GM23338 (cell line): Measurements from ENCODE around the gene NFYA. TPM values are rescaled to one million over a fixed set of nuclear protein-coding genes. Genes with fewer than 3 reads are reported as not detected.

Source experiments
- ATAC-seq: fragments of 200-7000 bp; cut with Tn5 transposase; 3 replicates; pipeline ENCODE4 v1.9.1; 2020
- DNase-seq: peaks from one replicate; pipeline ENCODE4 v3.0.0-alpha.2; 2015; ENCODE audit warnings: low spot score
- H2AFZ ChIP-seq: fragments of 200-600 bp; sonication (generic); 2 replicates; pipeline ENCODE4 v1.8.0; 2016; ENCODE audit warnings: antibody characterized with exemption, mild to moderate bottlenecking, moderate library complexity
- H3F3A ChIP-seq: fragments of 200-600 bp; sonication (generic); replicated peaks from 2 replicates; pipeline ENCODE4 v1.8.0; 2017; ENCODE audit warnings: antibody characterized with exemption, mixed run types, low read depth
- H3K27ac ChIP-seq: fragments of 200-600 bp; sonication (generic); 2 replicates; pipeline ENCODE4 v1.6.1; 2016; ENCODE audit warnings: low read depth
- H3K27me3 ChIP-seq: fragments of 200-600 bp; sonication (generic); 2 replicates; pipeline ENCODE4 v1.8.0; 2016; ENCODE audit warnings: mild to moderate bottlenecking, mixed run types, moderate library complexity; ENCODE audit not compliant: insufficient read depth
- H3K36me3 ChIP-seq: fragments of 200-600 bp; sonication (generic); 2 replicates; pipeline ENCODE4 v1.8.0; 2016; ENCODE audit warnings: mild to moderate bottlenecking; ENCODE audit not compliant: insufficient read depth
- H3K4me1 ChIP-seq: fragments of 200-600 bp; sonication (generic); 2 replicates; pipeline ENCODE4 v1.8.0; 2016; ENCODE audit warnings: mild to moderate bottlenecking, moderate library complexity; ENCODE audit not compliant: insufficient read depth
- H3K4me2 ChIP-seq: fragments of 200-600 bp; sonication (generic); 2 replicates; pipeline ENCODE4 v1.7.1; 2017; ENCODE audit warnings: mixed run types
- H3K4me3 ChIP-seq: fragments of 200-600 bp; sonication (generic); 2 replicates; pipeline ENCODE4 v1.6.1; 2016; ENCODE audit warnings: mixed run types
- H3K79me2 ChIP-seq: fragments of 200-600 bp; sonication (generic); replicated peaks from 2 replicates; pipeline ENCODE4 v1.8.0; 2017; ENCODE audit warnings: mild to moderate bottlenecking; ENCODE audit not compliant: insufficient read depth
- H3K9me2 ChIP-seq: fragments of 200-600 bp; sonication (generic); 2 replicates; pipeline ENCODE4 v1.8.0; 2017; ENCODE audit not compliant: insufficient read depth
- H4K20me1 ChIP-seq: fragments of 200-600 bp; sonication (generic); replicated peaks from 2 replicates; pipeline ENCODE4 v1.8.0; 2017; ENCODE audit warnings: mild to moderate bottlenecking; ENCODE audit not compliant: insufficient read depth
- H3K27ac Mint-ChIP-seq: 2 replicates; pipeline ENCODE4 v1.8.0; 2020; ENCODE audit warnings: inconsistent platforms, mild to moderate bottlenecking, moderate library complexity, mixed read lengths
- H3K27me3 Mint-ChIP-seq: 3 replicates; pipeline ENCODE4 v1.8.0; 2022; ENCODE audit warnings: low read depth, mild to moderate bottlenecking, moderate library complexity, mixed read lengths, inconsistent platforms; ENCODE audit not compliant: insufficient read depth, poor library complexity
- H3K36me3 Mint-ChIP-seq: 3 replicates; pipeline ENCODE4 v1.8.0; 2021; ENCODE audit warnings: low read depth, mild to moderate bottlenecking, inconsistent platforms, moderate library complexity, mixed read lengths
- H3K4me1 Mint-ChIP-seq: 3 replicates; pipeline ENCODE4 v1.8.0; 2020; ENCODE audit warnings: mild to moderate bottlenecking, inconsistent platforms, mixed read lengths
- H3K4me3 Mint-ChIP-seq: 3 replicates; pipeline ENCODE4 v1.8.0; 2021; ENCODE audit warnings: moderate library complexity, mild to moderate bottlenecking, inconsistent platforms, mixed read lengths
- H3K9me3 Mint-ChIP-seq: 3 replicates; pipeline ENCODE4 v1.8.0; 2020; ENCODE audit warnings: moderate library complexity, mild to moderate bottlenecking, inconsistent platforms, mixed read lengths
- CREB1 ChIP-seq: fragments of 250-450 bp; sonication (Bioruptor Pico); IDR thresholded peaks from 2 replicates; pipeline ENCODE4 v1.5.0; 2020; ENCODE audit warnings: low read depth, mild to moderate bottlenecking, moderate library complexity
- NANOG ChIP-seq: IDR thresholded peaks from 2 replicates; pipeline ENCODE4 v1.6.1; 2016; ENCODE audit warnings: antibody characterized with exemption, borderline replicate concordance
- POLR2AphosphoS5 ChIP-seq: IDR thresholded peaks from 2 replicates; pipeline ENCODE4 v1.6.1; 2016; ENCODE audit warnings: antibody characterized with exemption, low read depth
- STAT1 ChIP-seq: IDR thresholded peaks from one replicate; pipeline ENCODE4 v1.6.1; 2016; ENCODE audit warnings: antibody characterized with exemption; ENCODE audit not compliant: unreplicated experiment
- ZNF114 ChIP-seq: fragments of 250-450 bp; sonication (Bioruptor Pico); IDR thresholded peaks from 2 replicates; pipeline ENCODE4 v1.5.0; 2020; ENCODE audit warnings: mild to moderate bottlenecking, moderate library complexity
- polyA plus RNA-seq: library from polyadenylated mRNA; unstranded; fragments of >200 nt; fragmentation: Nextera tagmentation; extraction: Ambion mirVana; gene quantifications from 2 replicates; pipeline ENCODE4 v1.2.1, GENCODE V29; 2016
- total RNA-seq: library from RNA; depleted of rRNA; stranded (reverse); fragments of >200 nt; shearing (Covaris generic); gene quantifications from 2 replicates; pipeline ENCODE4 v1.2.3, GENCODE V29; 2014
- TF ChIP-seq, protein P1 (sequence below): fragments of 250-450 bp; sonication (Bioruptor Pico); IDR thresholded peaks from 2 replicates; pipeline ENCODE4 v1.5.0; 2020; ENCODE audit warnings: mild to moderate bottlenecking, moderate library complexity
- TF ChIP-seq, protein P2 (sequence below), 2 experiments: fragments of 200-600 bp in 1 of 2; sonication (generic) in 1 of 2; conservative IDR thresholded peaks; 2 replicates each; pipeline versions ENCODE4 v1.5.1 to v1.6.1; 2016 to 2017; ENCODE audit warnings: antibody characterized with exemption in 2 of 2, low read depth in 2 of 2, mild to moderate bottlenecking in 2 of 2, moderate library complexity in 1 of 2
- TF ChIP-seq, protein P3 (sequence below): IDR thresholded peaks from one replicate; pipeline ENCODE4 v1.6.1; 2018; ENCODE audit warnings: antibody characterized with exemption; ENCODE audit not compliant: unreplicated experiment

NFYA gene
- total and polyA plus RNA-seq, 2 experiments from 2014 or later: 10.8 to 39.1 TPM

DNA sequence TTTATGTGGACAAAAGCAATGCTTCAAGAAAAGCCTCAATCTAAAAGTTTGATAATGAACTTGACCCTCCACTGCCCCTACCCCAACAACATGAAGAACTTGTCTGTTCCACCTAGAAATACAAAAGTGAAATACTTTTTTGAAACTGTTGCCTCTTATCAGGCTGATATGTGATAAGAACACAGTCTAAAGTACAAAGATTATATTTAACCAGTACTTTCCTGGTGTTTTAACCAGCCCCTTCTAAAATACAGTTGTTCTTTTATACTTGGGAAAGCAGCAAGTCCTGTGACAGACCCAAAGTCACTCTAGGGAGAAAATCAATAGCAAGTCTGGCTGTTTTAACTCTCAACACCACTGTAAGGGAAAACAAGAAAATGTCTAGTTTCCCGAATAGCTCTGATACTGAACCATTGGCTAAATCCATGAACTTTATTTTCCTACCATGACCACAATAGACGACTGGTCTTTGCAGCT lies 7.2 kb upstream of the NFYA start (continued):
- TF ChIP-seq ZNF114 (CRISPR knock-in tag) (no peak), NANOG (no peak), POLR2AphosphoS5 (no peak), CREB1 (CRISPR knock-in tag) (no peak), STAT1 (no peak)
- TF ChIP-seq, protein P1, sequence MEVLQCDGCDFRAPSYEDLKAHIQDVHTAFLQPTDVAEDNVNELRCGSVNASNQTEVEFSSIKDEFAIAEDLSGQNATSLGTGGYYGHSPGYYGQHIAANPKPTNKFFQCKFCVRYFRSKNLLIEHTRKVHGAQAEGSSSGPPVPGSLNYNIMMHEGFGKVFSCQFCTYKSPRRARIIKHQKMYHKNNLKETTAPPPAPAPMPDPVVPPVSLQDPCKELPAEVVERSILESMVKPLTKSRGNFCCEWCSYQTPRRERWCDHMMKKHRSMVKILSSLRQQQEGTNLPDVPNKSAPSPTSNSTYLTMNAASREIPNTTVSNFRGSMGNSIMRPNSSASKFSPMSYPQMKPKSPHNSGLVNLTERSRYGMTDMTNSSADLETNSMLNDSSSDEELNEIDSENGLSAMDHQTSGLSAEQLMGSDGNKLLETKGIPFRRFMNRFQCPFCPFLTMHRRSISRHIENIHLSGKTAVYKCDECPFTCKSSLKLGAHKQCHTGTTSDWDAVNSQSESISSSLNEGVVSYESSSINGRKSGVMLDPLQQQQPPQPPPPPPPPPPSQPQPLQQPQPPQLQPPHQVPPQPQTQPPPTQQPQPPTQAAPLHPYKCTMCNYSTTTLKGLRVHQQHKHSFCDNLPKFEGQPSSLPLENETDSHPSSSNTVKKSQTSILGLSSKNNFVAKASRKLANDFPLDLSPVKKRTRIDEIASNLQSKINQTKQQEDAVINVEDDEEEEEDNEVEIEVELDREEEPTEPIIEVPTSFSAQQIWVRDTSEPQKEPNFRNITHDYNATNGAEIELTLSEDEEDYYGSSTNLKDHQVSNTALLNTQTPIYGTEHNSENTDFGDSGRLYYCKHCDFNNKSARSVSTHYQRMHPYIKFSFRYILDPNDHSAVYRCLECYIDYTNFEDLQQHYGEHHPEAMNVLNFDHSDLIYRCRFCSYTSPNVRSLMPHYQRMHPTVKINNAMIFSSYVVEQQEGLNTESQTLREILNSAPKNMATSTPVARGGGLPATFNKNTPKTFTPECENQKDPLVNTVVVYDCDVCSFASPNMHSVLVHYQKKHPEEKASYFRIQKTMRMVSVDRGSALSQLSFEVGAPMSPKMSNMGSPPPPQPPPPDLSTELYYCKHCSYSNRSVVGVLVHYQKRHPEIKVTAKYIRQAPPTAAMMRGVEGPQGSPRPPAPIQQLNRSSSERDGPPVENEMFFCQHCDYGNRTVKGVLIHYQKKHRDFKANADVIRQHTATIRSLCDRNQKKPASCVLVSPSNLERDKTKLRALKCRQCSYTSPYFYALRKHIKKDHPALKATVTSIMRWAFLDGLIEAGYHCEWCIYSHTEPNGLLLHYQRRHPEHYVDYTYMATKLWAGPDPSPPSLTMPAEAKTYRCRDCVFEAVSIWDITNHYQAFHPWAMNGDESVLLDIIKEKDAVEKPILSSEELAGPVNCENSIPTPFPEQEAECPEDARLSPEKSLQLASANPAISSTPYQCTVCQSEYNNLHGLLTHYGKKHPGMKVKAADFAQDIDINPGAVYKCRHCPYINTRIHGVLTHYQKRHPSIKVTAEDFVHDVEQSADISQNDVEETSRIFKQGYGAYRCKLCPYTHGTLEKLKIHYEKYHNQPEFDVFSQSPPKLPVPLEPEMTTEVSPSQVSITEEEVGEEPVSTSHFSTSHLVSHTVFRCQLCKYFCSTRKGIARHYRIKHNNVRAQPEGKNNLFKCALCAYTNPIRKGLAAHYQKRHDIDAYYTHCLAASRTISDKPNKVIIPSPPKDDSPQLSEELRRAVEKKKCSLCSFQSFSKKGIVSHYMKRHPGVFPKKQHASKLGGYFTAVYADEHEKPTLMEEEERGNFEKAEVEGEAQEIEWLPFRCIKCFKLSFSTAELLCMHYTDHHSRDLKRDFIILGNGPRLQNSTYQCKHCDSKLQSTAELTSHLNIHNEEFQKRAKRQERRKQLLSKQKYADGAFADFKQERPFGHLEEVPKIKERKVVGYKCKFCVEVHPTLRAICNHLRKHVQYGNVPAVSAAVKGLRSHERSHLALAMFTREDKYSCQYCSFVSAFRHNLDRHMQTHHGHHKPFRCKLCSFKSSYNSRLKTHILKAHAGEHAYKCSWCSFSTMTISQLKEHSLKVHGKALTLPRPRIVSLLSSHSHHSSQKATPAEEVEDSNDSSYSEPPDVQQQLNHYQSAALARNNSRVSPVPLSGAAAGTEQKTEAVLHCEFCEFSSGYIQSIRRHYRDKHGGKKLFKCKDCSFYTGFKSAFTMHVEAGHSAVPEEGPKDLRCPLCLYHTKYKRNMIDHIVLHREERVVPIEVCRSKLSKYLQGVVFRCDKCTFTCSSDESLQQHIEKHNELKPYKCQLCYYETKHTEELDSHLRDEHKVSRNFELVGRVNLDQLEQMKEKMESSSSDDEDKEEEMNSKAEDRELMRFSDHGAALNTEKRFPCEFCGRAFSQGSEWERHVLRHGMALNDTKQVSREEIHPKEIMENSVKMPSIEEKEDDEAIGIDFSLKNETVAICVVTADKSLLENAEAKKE (CRISPR knock-in tag): no peak

DNA sequence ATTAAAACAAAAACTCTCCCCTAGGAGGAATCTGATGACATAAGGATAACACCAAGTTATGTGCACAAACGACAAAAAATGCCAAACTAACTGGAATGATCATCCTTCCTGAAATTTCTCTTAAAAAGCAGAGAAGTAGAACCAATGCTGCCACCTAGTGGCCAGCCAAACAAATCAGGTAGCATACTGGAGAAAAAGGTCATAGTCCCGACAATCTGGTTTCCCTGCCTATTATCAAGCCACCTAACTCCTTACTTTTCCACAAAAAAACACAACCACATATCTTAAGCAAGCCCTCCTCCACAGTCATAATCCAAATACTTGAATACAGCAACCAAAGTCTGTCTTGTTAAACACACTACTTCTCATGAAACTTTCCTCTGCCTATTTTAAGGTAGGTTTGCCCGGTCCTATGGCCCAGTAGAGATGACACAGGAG lies 5.9 kb upstream of the NFYA start:
- TF ChIP-seq, protein P2, sequence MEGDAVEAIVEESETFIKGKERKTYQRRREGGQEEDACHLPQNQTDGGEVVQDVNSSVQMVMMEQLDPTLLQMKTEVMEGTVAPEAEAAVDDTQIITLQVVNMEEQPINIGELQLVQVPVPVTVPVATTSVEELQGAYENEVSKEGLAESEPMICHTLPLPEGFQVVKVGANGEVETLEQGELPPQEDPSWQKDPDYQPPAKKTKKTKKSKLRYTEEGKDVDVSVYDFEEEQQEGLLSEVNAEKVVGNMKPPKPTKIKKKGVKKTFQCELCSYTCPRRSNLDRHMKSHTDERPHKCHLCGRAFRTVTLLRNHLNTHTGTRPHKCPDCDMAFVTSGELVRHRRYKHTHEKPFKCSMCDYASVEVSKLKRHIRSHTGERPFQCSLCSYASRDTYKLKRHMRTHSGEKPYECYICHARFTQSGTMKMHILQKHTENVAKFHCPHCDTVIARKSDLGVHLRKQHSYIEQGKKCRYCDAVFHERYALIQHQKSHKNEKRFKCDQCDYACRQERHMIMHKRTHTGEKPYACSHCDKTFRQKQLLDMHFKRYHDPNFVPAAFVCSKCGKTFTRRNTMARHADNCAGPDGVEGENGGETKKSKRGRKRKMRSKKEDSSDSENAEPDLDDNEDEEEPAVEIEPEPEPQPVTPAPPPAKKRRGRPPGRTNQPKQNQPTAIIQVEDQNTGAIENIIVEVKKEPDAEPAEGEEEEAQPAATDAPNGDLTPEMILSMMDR (conservative IDR thresholded peaks at IDR 0.05; ENCODE audit: low read depth in 2 of 2): peak; percentile 81 to 91
- TF ChIP-seq POLR2AphosphoS5: no peak
- TF ChIP-seq, protein P3, sequence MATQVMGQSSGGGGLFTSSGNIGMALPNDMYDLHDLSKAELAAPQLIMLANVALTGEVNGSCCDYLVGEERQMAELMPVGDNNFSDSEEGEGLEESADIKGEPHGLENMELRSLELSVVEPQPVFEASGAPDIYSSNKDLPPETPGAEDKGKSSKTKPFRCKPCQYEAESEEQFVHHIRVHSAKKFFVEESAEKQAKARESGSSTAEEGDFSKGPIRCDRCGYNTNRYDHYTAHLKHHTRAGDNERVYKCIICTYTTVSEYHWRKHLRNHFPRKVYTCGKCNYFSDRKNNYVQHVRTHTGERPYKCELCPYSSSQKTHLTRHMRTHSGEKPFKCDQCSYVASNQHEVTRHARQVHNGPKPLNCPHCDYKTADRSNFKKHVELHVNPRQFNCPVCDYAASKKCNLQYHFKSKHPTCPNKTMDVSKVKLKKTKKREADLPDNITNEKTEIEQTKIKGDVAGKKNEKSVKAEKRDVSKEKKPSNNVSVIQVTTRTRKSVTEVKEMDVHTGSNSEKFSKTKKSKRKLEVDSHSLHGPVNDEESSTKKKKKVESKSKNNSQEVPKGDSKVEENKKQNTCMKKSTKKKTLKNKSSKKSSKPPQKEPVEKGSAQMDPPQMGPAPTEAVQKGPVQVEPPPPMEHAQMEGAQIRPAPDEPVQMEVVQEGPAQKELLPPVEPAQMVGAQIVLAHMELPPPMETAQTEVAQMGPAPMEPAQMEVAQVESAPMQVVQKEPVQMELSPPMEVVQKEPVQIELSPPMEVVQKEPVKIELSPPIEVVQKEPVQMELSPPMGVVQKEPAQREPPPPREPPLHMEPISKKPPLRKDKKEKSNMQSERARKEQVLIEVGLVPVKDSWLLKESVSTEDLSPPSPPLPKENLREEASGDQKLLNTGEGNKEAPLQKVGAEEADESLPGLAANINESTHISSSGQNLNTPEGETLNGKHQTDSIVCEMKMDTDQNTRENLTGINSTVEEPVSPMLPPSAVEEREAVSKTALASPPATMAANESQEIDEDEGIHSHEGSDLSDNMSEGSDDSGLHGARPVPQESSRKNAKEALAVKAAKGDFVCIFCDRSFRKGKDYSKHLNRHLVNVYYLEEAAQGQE: no peak

More for the DNA sequence above, 5.9 kb upstream of the NFYA start:
- Histone ChIP-seq H3K4me2 (no peak overlapping the region), H3K79me2 (peaks cover 6% of the 10 kb centered on the region), H3K27me3 (no peaks in the 10 kb centered on the region), H3K27ac (no peak overlapping the region), H3F3A (0 out of 2 replicates have a peak, but pooled peaks cover under 1% of the 10 kb centered on the region), H3K4me3 (no peak overlapping the region), H3K36me3 (peaks cover 16% of the 10 kb centered on the region; the same call in 1 of the 2 replicates), H2AFZ (no peak overlapping the region), H4K20me1 (no peaks in the 10 kb centered on the region), H3K4me1 (peaks cover 10% of the 10 kb centered on the region), H3K9me2 (no peaks in the 10 kb centered on the region; the same call in 1 of the 2 replicates)
- H3K4me1 Mint-ChIP-seq: peaks cover 9% of the 10 kb centered on the region; the same call in 2 of the 3 replicates
- peaks cover 2% of the 10 kb centered on the region for H3K27me3 Mint-ChIP-seq
- H3K9me3 Mint-ChIP-seq: no peaks in the 10 kb centered on the region
- DNase-seq (peak; percentile 86), ATAC-seq (no peak; the same call in 2 of the 3 replicates)
- H3K4me3 Mint-ChIP-seq: no peak overlapping the region
- H3K36me3 Mint-ChIP-seq: peaks cover 44% of the 10 kb centered on the region
- H3K27ac Mint-ChIP-seq: no peak overlapping the region
